HS-27A (cell line): ENCODE data around the gene SORCS2.

Experiments used
- DNase-seq: peaks from one replicate; pipeline ENCODE4 v3.0.0-alpha.2; 2012; ENCODE audit warnings: low read depth, missing footprints

Gene SORCS2

GRCh38 chr4:7192252-7193029 is at the start of gene SORCS2:
TSS of gene SORCS2 (plus strand) at chr4:7192538.
- no peak for DNase-seq

GRCh38 chr4:7144374-7145290 is 47.7 kb upstream of the SORCS2 start:
- DNase-seq, result no peak

DNA sequence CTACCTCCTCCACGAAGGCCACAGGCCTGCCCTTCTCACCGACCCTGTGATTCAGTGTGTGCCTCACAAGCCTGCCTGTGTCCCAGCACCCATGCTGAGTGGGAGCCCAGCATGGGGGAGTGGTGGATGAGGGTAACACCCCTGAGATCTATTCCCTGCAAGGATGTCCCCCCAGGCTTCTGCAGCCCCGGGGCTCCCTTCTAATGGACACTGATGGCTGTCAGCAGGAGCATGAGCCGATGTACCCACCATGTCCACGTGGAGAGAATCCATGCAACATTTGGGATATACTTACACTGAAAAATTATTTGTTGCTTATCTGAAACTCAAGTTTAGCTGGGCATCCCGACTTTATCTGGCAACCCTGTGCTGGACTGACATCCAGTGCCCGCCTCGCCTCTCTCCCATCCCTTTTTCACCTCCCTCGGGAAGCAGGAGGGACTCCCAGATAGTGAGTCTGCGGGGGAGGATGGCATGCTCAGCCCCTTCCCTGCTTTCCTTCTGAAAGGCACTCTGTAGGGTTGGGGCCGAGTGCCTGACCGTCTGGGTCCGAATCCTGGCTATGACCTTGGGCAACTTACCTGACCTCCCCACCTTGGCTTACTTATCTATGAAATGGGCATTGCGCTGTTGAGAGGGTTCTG is 46.9 kb upstream of the SORCS2 start:
- DNase-seq, result no peak

DNA sequence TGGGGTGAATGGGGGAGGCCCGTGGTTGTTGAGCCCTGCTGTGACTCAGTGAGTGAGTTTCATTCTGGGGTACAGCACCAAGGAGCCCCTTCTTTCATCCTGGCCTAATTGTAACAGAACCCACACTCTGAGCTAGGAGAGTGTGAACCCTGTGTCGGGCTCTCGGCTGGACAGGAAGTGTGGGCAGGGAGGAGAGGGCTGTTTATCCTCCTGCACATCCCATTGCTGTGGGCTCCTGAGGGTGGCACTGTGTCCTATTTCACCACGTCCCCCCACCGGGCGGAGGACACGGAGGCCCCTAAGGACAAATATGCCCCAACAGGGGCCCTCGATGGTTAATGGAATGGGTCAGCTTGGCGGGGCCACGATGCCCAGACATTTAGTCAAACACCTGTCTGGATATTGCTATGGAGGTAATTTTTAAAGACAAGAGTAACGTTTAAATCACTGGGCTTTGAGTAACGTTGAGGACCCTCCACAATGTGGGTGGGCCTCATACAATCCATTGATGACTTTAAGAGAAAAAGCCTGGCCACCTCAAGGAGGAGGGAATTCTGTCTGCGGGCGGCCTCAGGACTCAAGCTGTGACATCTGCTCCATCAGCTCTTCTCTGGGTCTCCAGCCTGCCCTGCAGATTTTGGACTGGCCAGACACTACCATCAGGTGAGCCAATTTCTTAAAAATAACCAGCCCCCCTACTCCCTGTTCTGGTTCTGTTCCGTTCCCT is 46.1 kb upstream of the SORCS2 start:
- no peak for DNase-seq

- no peak for DNase-seq
Measured at GRCh38 chr4:7146786-7147115, 45.6 kb upstream of the SORCS2 start.

DNA sequence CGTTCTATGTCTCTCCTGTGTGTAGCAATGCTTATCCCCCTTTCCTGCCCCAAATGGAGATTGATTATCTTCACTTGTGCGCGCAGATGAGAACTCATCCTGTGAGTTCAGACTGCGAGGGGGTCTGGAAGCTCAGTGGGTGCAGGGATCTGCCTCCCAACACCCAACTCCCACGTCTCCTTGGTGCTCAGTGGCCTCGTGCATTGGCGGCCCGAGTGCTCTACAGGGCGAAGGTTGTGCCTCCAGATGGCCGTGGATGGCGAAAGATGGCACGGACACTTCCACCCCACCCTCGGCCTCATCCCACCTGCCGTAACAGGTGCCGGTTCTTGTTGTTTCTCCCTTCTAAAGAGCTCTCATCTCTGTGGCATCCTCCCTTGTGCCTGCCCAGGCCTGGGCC is 45.1 kb upstream of the SORCS2 start:
- DNase-seq, result no peak

GRCh38 chr4:7147661-7148310 is 44.6 kb upstream of the SORCS2 start:
- no peak for DNase-seq

- DNase-seq, result no peak
Measured at GRCh38 chr4:7148337-7148736, 44.0 kb upstream of the SORCS2 start.

DNA sequence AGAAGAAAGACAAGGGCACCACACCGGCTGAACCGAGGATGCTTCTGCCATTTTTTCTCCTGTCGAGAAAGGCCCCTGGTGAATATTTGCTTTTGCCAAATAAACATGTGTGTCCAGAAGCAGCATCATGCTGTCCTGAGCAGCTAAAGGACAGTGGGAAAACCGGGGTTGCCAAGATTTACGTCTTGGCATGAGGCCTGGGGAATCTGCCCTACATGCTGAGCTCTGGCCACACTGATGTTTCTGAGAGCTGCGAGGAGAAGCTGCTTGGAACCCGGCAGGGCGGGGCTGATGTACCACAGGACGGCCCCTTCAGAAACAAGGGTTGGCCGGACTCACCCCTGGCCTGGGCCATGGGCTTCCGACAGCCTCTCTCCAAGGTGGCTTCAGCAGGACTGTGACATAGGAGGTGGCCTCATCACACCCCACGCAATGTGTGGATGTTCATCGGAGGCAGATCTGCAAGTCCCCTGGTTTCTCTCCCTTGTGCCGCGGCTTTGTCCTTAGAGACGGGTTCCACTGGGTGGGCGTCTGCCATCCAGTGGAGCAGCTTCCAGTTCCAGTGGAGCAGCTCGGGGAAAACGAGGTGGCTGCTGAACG is 42.2 kb upstream of the SORCS2 start:
- DNase-seq, result no peak

DNA sequence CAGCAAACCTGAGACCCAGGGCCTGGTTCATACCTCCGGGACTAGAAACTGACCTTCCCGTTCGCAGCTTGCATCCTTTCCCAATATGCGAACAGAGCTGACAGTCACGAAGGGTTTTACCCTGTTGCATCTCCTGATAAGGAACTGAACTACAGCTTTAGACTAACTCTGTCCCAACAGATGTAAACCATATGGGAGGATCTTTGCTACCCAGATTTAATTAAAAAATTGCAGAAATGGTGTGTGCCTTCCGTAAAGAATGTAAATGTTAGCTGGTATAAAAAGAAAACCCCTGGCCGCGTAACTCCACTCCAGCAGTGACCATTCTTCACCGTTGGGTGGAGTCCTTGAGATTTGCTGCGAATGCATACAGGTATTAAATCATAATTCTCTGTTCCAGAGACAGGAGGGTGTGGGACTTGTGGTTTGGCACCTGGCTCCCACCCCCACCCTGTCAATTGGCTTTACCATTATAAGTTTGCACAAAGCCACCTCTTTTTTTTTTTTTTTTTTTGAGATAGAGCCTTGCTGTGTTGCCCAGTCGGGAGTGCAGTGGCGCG is 40.6 kb upstream of the SORCS2 start:
- DNase-seq, result no peak

DNA sequence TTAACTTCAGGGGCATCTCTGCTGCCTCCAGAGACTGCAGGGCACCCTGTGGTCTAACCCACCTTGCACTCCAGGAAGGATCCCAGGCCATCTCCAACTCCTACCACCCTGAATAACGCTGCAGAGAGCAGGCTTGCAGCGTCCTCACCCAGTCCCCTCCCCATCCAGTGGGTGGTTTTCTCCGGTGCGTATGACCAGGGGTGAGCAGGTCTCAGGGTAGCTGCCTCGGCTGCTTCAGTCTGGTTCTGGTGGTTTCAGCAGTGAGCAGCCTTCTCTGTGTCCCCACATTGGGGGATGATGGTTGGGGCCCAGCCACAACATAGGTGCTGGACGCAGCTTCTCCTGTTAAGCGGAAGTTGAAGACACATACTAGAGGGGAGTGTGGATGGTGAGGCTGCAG is 38.6 kb upstream of the SORCS2 start:
- no peak for DNase-seq

DNA sequence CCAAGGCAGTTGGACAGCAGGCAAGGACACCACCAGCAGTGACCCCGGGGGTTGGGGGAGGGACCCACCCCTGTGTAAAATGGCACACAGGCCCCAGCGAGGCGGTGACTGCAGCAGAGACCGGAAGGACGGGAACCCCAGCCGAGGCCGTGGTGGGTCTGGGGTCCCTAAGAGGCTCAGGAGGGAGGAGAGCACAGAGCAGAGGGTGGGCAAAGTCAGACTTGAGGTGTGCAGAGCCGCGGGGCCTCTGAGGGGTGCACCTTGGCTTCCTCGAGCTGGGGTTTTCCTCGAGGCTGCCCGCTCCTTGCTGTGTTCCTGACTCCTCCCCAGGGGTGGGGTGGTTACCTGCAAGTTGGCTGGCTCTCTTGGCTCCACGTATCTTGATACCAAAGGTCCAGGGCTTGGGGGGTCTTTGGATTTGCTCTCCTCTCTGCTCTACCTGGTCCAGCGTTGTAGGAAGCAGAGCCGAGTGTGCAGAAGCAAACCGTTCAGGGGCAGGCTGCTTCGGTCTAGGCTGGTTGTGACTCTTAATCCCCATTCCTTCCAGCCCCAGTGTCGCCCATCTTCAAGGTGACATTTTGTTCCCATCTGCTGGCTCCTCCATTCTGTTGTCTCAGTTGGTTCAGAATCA is 37.9 kb upstream of the SORCS2 start:
- no peak for DNase-seq

GRCh38 chr4:7155590-7156071 is 36.7 kb upstream of the SORCS2 start:
- no peak for DNase-seq

DNA sequence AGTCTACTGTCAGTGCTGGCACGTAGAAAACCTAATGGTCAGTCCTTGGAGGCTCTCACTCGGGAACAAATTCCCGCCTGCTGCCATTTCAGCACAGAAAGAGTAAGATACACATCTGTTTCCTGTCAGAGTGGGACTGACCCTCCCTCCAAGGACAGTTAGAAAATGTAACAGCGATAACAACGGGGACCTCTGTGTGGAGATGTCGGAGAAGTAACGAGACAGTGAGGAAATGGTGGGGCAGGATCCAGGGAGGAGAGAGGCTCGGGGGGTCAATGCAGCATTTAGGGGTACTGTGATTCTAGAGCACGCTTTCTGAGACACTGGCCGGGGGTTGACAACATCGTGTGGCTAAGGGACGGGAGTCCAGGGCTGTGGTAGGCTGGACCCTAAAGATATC is 36.0 kb upstream of the SORCS2 start:
- no peak for DNase-seq

GRCh38 chr4:7156761-7157488 is 35.4 kb upstream of the SORCS2 start:
- DNase-seq, result no peak

DNA sequence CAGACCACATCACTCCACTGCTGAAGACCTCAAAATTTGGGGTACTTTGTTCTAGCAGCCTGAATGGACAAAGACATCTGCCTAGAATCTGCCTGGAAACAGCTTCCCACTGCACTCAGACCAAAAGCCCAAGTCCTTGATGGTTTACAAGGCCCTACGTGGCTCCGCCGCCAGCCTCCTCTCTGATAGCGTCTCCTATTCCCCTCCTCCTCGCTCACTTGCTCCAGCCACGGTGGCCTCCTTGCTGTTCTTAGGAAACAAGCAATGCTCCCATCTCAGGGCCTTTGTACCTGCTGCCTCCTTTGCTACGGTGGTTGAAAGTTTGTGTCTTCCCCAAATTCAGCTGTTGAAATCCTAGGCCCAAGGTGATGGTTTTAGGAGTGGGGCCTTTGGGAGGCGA is 34.7 kb upstream of the SORCS2 start:
- no peak for DNase-seq

GRCh38 chr4:7158081-7158750 is 34.1 kb upstream of the SORCS2 start:
- DNase-seq, result no peak

DNA sequence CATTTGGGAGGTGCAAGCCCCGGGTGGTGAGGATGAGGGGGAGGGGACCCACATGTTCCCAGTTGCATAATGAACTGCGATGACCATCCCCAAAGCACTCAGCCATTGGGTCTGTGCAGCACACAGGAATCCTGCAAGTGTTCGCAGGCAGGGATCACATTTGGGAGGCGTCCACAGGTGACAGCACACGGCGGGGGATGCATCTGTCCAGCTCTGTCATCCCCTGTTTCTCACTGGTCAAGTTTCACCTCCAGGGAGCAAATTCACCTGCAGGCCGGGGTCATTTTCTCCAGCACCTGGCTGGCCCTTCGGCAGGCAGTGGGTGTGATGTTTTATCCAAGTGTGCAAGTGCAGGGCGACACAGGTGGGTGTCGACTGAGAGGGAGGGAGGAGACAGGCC is 33.3 kb upstream of the SORCS2 start:
- DNase-seq, result no peak

GRCh38 chr4:7159923-7160322 is 32.4 kb upstream of the SORCS2 start:
- no peak for DNase-seq
